ENCODE measurements around the gene ITGA1.

ITGA1 gene

DNA sequence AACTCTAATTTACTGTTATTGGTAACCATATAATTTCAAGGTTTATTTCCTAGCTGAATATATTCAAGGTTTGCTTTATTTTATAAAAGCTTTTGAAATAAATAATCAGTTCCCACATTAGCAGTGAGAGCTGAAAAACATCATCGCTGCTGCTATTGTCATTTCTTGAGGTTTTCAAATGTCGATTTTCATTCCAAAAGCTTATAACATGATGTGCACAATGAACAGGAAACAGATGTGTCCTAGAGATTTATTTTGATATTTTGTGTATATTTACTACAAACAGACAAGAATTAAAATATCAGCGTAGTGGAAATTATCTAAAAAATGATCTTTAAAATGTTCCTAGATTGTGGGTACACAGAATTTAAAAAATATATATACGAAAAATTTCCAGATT, 10.5 kb upstream of the ITGA1 start:
- no peak for TF ChIP-seq JUND (IDR thresholded peaks at IDR 0.05; ENCODE audit: low read depth)
- in situ Hi-C loops (cut with HindIII; ENCODE audit: low pct_unique_long_range_greater_than_20kb, low sequenced_read_pairs), result no loop called here
- DNase-seq (ENCODE audit: low read depth in 1 of 2, low spot score in 1 of 2), result no peak

- peak in 1 of 2 experiments; percentile 34 for DNase-seq (ENCODE audit: low read depth in 1 of 2, low spot score in 1 of 2)
- no peak for TF ChIP-seq JUND (IDR thresholded peaks at IDR 0.05; ENCODE audit: low read depth)
- in situ Hi-C loops (cut with HindIII; ENCODE audit: low pct_unique_long_range_greater_than_20kb, low sequenced_read_pairs), result no loop called here
These were observed 8.9 kb upstream of the ITGA1 start for GRCh38 chr5:52778781-52779180.

DNA sequence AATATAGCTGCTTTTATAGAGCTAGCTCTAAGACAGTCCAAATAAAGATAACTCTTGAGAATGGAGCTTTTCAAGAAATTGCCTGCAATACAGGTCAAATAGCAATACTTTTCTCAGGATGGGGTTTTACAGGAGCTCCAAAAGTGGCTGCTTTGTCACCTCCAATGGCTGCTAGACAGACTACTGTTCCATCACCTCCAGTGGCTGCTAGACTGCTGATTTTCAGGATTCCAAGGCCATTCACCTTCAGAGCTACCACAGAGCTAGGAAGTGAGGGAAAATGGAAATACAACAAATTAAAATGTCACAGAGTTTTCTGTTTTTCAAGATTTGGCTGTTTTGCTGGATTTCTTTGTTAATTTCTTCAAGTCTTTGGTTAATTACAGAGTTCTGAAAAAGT, 8.5 kb upstream of the ITGA1 start:
- TF ChIP-seq JUND (IDR thresholded peaks at IDR 0.05; ENCODE audit: low read depth), result no peak
- DNase-seq (ENCODE audit: low read depth in 1 of 2, low spot score in 1 of 2), result no peak
- in situ Hi-C loops (cut with HindIII; ENCODE audit: low pct_unique_long_range_greater_than_20kb, low sequenced_read_pairs), result no loop called here

DNA sequence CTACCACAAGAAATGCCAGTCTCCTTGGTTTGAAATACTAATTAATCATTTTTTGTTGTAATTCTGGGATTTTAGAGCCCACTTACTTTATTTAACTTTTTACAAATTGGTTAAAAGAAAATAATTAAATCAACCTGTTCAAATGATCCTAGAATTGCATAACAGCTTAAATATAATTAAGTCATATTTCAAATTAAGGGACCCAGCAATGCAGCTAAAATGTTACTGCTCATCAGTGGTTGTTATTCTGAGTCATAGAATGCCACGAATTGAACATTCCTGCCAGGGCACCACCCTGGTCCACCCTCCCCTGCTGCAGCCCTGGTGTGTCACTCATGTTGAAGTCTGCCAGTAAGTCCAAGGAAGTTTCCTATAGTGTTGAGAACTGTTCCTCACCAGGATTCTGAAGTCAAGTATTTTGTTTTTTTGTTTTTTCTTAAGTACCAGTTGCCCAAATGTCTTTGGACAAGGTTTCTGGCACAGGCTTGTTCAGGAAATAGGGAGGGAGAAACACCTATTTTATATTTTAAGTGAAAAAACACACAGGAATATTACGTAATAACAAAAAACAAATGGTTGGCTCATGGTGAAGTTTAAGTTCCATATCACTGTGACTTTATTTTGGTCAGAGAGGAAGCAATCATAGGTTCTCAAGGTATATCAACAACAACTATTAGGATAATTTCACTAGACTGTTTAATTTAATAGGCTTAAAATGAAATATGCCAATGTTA, 4.3 kb upstream of the ITGA1 start:
- no peak for DNase-seq (ENCODE audit: low read depth in 1 of 2, low spot score in 1 of 2)
- TF ChIP-seq JUND (IDR thresholded peaks at IDR 0.05; ENCODE audit: low read depth), result no peak
- in situ Hi-C loops (cut with HindIII; ENCODE audit: low pct_unique_long_range_greater_than_20kb, low sequenced_read_pairs), result no loop called here

GRCh38 chr5:52784737-52785136, 3.0 kb upstream of the ITGA1 start:
- no peak for DNase-seq (ENCODE audit: low read depth in 1 of 2, low spot score in 1 of 2)
- in situ Hi-C loops (cut with HindIII; ENCODE audit: low pct_unique_long_range_greater_than_20kb, low sequenced_read_pairs), result no loop called here
- no peak for TF ChIP-seq JUND (IDR thresholded peaks at IDR 0.05; ENCODE audit: low read depth)

GRCh38 chr5:52786391-52786790, 1.3 kb upstream of the ITGA1 start:
- no peak for TF ChIP-seq JUND (IDR thresholded peaks at IDR 0.05; ENCODE audit: low read depth)
- in situ Hi-C loops (cut with HindIII; ENCODE audit: low pct_unique_long_range_greater_than_20kb, low sequenced_read_pairs), result no loop called here
- no peak for DNase-seq (ENCODE audit: low read depth in 1 of 2, low spot score in 1 of 2)

GRCh38 chr5:52786949-52787599, 642 bp upstream of the ITGA1 start:
- DNase-seq (ENCODE audit: low read depth in 1 of 2, low spot score in 1 of 2), result peak; percentile 39 to 82
- no peak for TF ChIP-seq JUND (IDR thresholded peaks at IDR 0.05; ENCODE audit: low read depth)
- in situ Hi-C loops (cut with HindIII; ENCODE audit: low pct_unique_long_range_greater_than_20kb, low sequenced_read_pairs), result no loop called here

DNA sequence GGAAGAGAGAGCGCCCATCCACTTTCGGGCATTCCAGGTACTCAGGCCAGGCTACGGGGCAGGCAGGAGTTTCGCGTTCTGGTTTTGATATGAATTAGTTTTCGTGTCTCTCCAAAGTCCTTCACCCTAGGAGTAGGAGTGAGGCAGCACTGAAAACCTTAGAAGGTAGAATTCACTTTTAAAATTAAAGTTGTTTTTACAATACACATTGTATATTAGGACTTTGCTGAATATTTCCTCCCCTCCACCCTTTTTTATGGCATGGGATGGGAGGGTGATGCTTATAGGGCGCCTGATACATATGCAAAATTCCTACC, 747 bp downstream of the ITGA1 start:
- no peak for TF ChIP-seq JUND (IDR thresholded peaks at IDR 0.05; ENCODE audit: low read depth)
- DNase-seq (ENCODE audit: low read depth in 1 of 2, low spot score in 1 of 2), result no peak
- in situ Hi-C loops (cut with HindIII; ENCODE audit: low pct_unique_long_range_greater_than_20kb, low sequenced_read_pairs), result no loop called here

DNA sequence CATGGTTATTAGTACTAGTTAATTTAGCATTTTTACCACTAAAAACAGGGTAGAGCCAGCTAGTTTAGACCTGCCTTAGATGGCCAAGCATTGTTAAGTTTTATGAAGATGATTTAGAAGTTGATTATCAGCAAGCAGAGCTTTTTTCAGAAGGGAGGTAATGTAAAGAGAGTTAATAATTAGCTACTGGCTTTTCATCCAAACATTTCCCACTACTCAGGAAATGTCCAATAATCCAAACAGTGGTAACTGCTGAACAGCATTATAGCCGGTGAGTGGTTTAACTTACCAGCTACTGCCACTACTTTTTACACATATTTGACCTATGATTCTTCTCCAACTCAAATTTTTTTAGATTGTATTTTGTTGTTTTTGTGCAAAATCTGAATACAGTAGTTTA, 1.7 kb downstream of the ITGA1 start:
- TF ChIP-seq JUND (IDR thresholded peaks at IDR 0.05; ENCODE audit: low read depth), result no peak
- DNase-seq (ENCODE audit: low read depth in 1 of 2, low spot score in 1 of 2), result no peak
- in situ Hi-C loops (cut with HindIII; ENCODE audit: low pct_unique_long_range_greater_than_20kb, low sequenced_read_pairs), result no loop called here

- TF ChIP-seq JUND (IDR thresholded peaks at IDR 0.05; ENCODE audit: low read depth), result no peak
- in situ Hi-C loops (cut with HindIII; ENCODE audit: low pct_unique_long_range_greater_than_20kb, low sequenced_read_pairs), result no loop called here
- DNase-seq (ENCODE audit: low read depth in 1 of 2, low spot score in 1 of 2), result no peak
These were observed 2.1 kb downstream of the ITGA1 start for GRCh38 chr5:52789851-52790250.

DNA sequence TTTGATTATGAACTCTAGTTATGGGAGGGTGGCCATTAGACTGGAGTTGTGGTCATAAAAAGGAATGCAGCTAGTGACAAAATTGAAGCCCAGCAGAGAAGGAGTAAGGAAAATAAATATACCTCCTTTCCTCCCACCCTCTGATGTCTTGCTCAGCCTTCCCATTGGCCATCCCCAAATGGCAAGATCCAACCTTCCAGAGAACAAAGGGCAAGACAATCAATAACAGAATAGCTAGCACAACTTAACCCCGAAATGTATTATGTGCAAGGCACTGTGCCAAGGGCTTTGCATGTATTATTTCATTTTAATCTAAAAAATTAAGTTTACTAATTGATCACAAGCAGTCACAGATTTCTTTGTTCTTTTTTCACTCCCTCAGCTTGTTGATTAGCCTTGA, 3.6 kb downstream of the ITGA1 start:
- in situ Hi-C loops (cut with HindIII; ENCODE audit: low pct_unique_long_range_greater_than_20kb, low sequenced_read_pairs), result no loop called here
- TF ChIP-seq JUND (IDR thresholded peaks at IDR 0.05; ENCODE audit: low read depth), result no peak
- DNase-seq (ENCODE audit: low read depth in 1 of 2, low spot score in 1 of 2), result no peak

- in situ Hi-C loops (cut with HindIII; ENCODE audit: low pct_unique_long_range_greater_than_20kb, low sequenced_read_pairs), result no loop called here
- no peak for TF ChIP-seq JUND (IDR thresholded peaks at IDR 0.05; ENCODE audit: low read depth)
These were observed 6.8 kb downstream of the ITGA1 start for GRCh38 chr5:52794519-52794918.

GRCh38 chr5:52796031-52796430, 8.3 kb downstream of the ITGA1 start:
- in situ Hi-C loops (cut with HindIII; ENCODE audit: low pct_unique_long_range_greater_than_20kb, low sequenced_read_pairs), result no loop called here
- no peak for DNase-seq (ENCODE audit: low read depth in 1 of 2, low spot score in 1 of 2)
- no peak for TF ChIP-seq JUND (IDR thresholded peaks at IDR 0.05; ENCODE audit: low read depth)

More at GRCh38 chr5:52794519-52794918, 6.8 kb downstream of the ITGA1 start:
- no peak for DNase-seq (ENCODE audit: low read depth in 1 of 2, low spot score in 1 of 2)

Measured in T47D (cell line).